Measurements from ENCODE around the gene OR5B3.
"Not testable (repeated sequence)": the region's sequence is repeated elsewhere in the genome, so short reads cannot be mapped to it uniquely, and the experiment has no call there.

OR5B3 gene

GRCh38 chr11:58429273-58429672 is 22.6 kb upstream of the OR5B3 start:
- Histone ChIP-seq H4K8ac (ENCODE audit: low read length) (no peak overlapping the region), H3K36me3 (ENCODE audit: control insufficient read depth in 1 of 2, insufficient read depth in 2 of 2, low read depth in 1 of 2, low read length in 2 of 2) (no peaks in the 10 kb centered on the region), H3K9ac (ENCODE audit: low read length) (no peak overlapping the region), H3K4me3 (ENCODE audit: insufficient read depth in 1 of 2, low read depth in 1 of 2, low read length in 2 of 2) (no peak overlapping the region), H3K4me2 (ENCODE audit: low read length, poor library complexity, severe bottlenecking) (no peak overlapping the region), H2AK5ac (ENCODE audit: low read length, severe bottlenecking) (no peak overlapping the region), H3K4ac (ENCODE audit: low read depth in 1 of 2, low read length in 2 of 2) (no peak overlapping the region), H2BK15ac (ENCODE audit: low read depth, poor library complexity, severe bottlenecking) (no peak overlapping the region), H3K4me1 (ENCODE audit: control insufficient read depth, insufficient read depth, low read depth, low read length) (no peaks in the 10 kb centered on the region), H3K79me1 (replicated peaks; ENCODE audit: low read length, poor library complexity, severe bottlenecking) (no peaks in the 10 kb centered on the region), H2BK5ac (ENCODE audit: low read depth, low read length, poor library complexity, severe bottlenecking) (no peak overlapping the region), H2BK12ac (ENCODE audit: low read length in 2 of 2) (no peak overlapping the region), H3K18ac (ENCODE audit: low read depth in 1 of 2, low read length in 2 of 2) (no peak overlapping the region), H3K27ac (ENCODE audit: low read length, poor library complexity, severe bottlenecking) (no peak overlapping the region), H4K91ac (ENCODE audit: low read length) (no peak overlapping the region), H2AFZ (ENCODE audit: low read depth, low read length) (no peak overlapping the region), H3K9me3 (ENCODE audit: control insufficient read depth, low read length) (peaks cover 14% of the 10 kb centered on the region), H3K27me3 (ENCODE audit: control insufficient read depth in 1 of 2, insufficient read depth in 1 of 2, low read length in 2 of 2) (no peaks in the 10 kb centered on the region), H3K23ac (ENCODE audit: low read length in 2 of 2) (no peak overlapping the region), H2BK120ac (ENCODE audit: low read depth, low read length) (no peak overlapping the region), H3K14ac (ENCODE audit: low read length in 2 of 2) (no peak overlapping the region)
- WGBS = 0% methylated on average over 1 of the region's 1 CpG
- DNase-seq = no peak

- Histone ChIP-seq H4K8ac (ENCODE audit: low read length) (no peak within 1 kb of the TSS), H4K91ac (ENCODE audit: low read length) (no peak within 1 kb of the TSS), H2BK15ac (ENCODE audit: low read depth, poor library complexity, severe bottlenecking) (no peak within 1 kb of the TSS), H2AFZ (ENCODE audit: low read depth, low read length) (no peak within 1 kb of the TSS), H3K27ac (ENCODE audit: low read length, poor library complexity, severe bottlenecking) (no peak within 1 kb of the TSS), H3K18ac (ENCODE audit: low read depth in 1 of 2, low read length in 2 of 2) (no peak within 1 kb of the TSS), H3K4me3 (ENCODE audit: insufficient read depth in 1 of 2, low read depth in 1 of 2, low read length in 2 of 2) (no peak within 1 kb of the TSS), H3K79me1 (replicated peaks; ENCODE audit: low read length, poor library complexity, severe bottlenecking) (no peaks in the 10 kb centered on the region), H2BK5ac (ENCODE audit: low read depth, low read length, poor library complexity, severe bottlenecking) (no peak within 1 kb of the TSS), H3K9me3 (ENCODE audit: control insufficient read depth, low read length) (peaks cover 14% of the 10 kb centered on the region), H3K4ac (ENCODE audit: low read depth in 1 of 2, low read length in 2 of 2) (no peak within 1 kb of the TSS), H3K9ac (ENCODE audit: low read length) (no peak within 1 kb of the TSS), H2BK12ac (ENCODE audit: low read length in 2 of 2) (no peak within 1 kb of the TSS), H3K36me3 (ENCODE audit: control insufficient read depth in 1 of 2, insufficient read depth in 2 of 2, low read depth in 1 of 2, low read length in 2 of 2) (no peaks in the 10 kb centered on the region), H2AK5ac (ENCODE audit: low read length, severe bottlenecking) (no peak within 1 kb of the TSS), H3K23ac (ENCODE audit: low read length in 2 of 2) (no peak within 1 kb of the TSS), H3K14ac (ENCODE audit: low read length in 2 of 2) (no peak within 1 kb of the TSS), H3K4me2 (ENCODE audit: low read length, poor library complexity, severe bottlenecking) (no peak within 1 kb of the TSS), H3K4me1 (ENCODE audit: control insufficient read depth, insufficient read depth, low read depth, low read length) (no peaks in the 10 kb centered on the region), H3K27me3 (ENCODE audit: control insufficient read depth in 1 of 2, insufficient read depth in 1 of 2, low read length in 2 of 2) (no peaks in the 10 kb centered on the region), H2BK120ac (ENCODE audit: low read depth, low read length) (no peak within 1 kb of the TSS)
- DNase-seq = no peak
- WGBS = 49% methylated on average over 3 of the region's 3 CpGs
These were observed 21.3 kb upstream of the OR5B3 start, which contains the start of gene OR5B2 for GRCh38 chr11:58428021-58428420. Gene OR5B2, minus strand, starts transcription at chr11:58428121. Its CDS starts 4,860 bp downstream, at chr11:58423261.

- not testable (repeated sequence) for H3K27ac ChIP-seq (ENCODE audit: low read length, poor library complexity, severe bottlenecking); H2BK15ac ChIP-seq (ENCODE audit: low read depth, poor library complexity, severe bottlenecking); DNase-seq; H3K18ac ChIP-seq (ENCODE audit: low read depth in 1 of 2, low read length in 2 of 2); H3K27me3 ChIP-seq (ENCODE audit: control insufficient read depth in 1 of 2, insufficient read depth in 1 of 2, low read length in 2 of 2); H3K4me1 ChIP-seq (ENCODE audit: control insufficient read depth, insufficient read depth, low read depth, low read length); H3K14ac ChIP-seq (ENCODE audit: low read length in 2 of 2); H3K9ac ChIP-seq (ENCODE audit: low read length); H3K23ac ChIP-seq (ENCODE audit: low read length in 2 of 2); H2AK5ac ChIP-seq (ENCODE audit: low read length, severe bottlenecking); H3K36me3 ChIP-seq (ENCODE audit: control insufficient read depth in 1 of 2, insufficient read depth in 2 of 2, low read depth in 1 of 2, low read length in 2 of 2); H2BK5ac ChIP-seq (ENCODE audit: low read depth, low read length, poor library complexity, severe bottlenecking); H2BK12ac ChIP-seq (ENCODE audit: low read length in 2 of 2); H2BK120ac ChIP-seq (ENCODE audit: low read depth, low read length); H3K79me1 ChIP-seq (replicated peaks; ENCODE audit: low read length, poor library complexity, severe bottlenecking); H3K4ac ChIP-seq (ENCODE audit: low read depth in 1 of 2, low read length in 2 of 2); H2AFZ ChIP-seq (ENCODE audit: low read depth, low read length); H3K4me3 ChIP-seq (ENCODE audit: insufficient read depth in 1 of 2, low read depth in 1 of 2, low read length in 2 of 2); H3K4me2 ChIP-seq (ENCODE audit: low read length, poor library complexity, severe bottlenecking); H4K91ac ChIP-seq (ENCODE audit: low read length); H4K8ac ChIP-seq (ENCODE audit: low read length)
- no CpG with 5 or more reads among the region's 2 CpGs for WGBS
- peaks cover 36% of the 10 kb centered on the region for H3K9me3 ChIP-seq (ENCODE audit: control insufficient read depth, low read length)
These were observed 7.1 kb downstream of the OR5B3 start for GRCh38 chr11:58399622-58400021.

- H3K18ac ChIP-seq (ENCODE audit: low read depth in 1 of 2, low read length in 2 of 2) = no peak overlapping the region
- H3K4ac ChIP-seq (ENCODE audit: low read depth in 1 of 2, low read length in 2 of 2) = no peak overlapping the region
- H2AK5ac ChIP-seq (ENCODE audit: low read length, severe bottlenecking) = no peak overlapping the region
- no peaks in the 10 kb centered on the region for H3K36me3 ChIP-seq (ENCODE audit: control insufficient read depth in 1 of 2, insufficient read depth in 2 of 2, low read depth in 1 of 2, low read length in 2 of 2)
- H2BK5ac ChIP-seq (ENCODE audit: low read depth, low read length, poor library complexity, severe bottlenecking) = no peak overlapping the region
- H2BK12ac ChIP-seq (ENCODE audit: low read length in 2 of 2) = no peak overlapping the region
- H3K4me3 ChIP-seq (ENCODE audit: insufficient read depth in 1 of 2, low read depth in 1 of 2, low read length in 2 of 2) = peak overlapping the region in 1 of 2 experiments; percentile 31
- H4K91ac ChIP-seq (ENCODE audit: low read length) = no peak overlapping the region
- H2AFZ ChIP-seq (ENCODE audit: low read depth, low read length) = no peak overlapping the region
- no peak for DNase-seq
- no peaks in the 10 kb centered on the region for H3K79me1 ChIP-seq (replicated peaks; ENCODE audit: low read length, poor library complexity, severe bottlenecking)
- no peaks in the 10 kb centered on the region for H3K4me1 ChIP-seq (ENCODE audit: control insufficient read depth, insufficient read depth, low read depth, low read length)
- no peak overlapping the region for H3K14ac ChIP-seq (ENCODE audit: low read length in 2 of 2)
- H3K23ac ChIP-seq (ENCODE audit: low read length in 2 of 2) = no peak overlapping the region
- H3K27ac ChIP-seq (ENCODE audit: low read length, poor library complexity, severe bottlenecking) = no peak overlapping the region
- H3K4me2 ChIP-seq (ENCODE audit: low read length, poor library complexity, severe bottlenecking) = no peak overlapping the region
- H3K9me3 ChIP-seq (ENCODE audit: control insufficient read depth, low read length) = peaks cover 27% of the 10 kb centered on the region
- no peak overlapping the region for H2BK120ac ChIP-seq (ENCODE audit: low read depth, low read length)
- H3K9ac ChIP-seq (ENCODE audit: low read length) = no peak overlapping the region
- no peaks in the 10 kb centered on the region for H3K27me3 ChIP-seq (ENCODE audit: control insufficient read depth in 1 of 2, insufficient read depth in 1 of 2, low read length in 2 of 2)
- no peak overlapping the region for H4K8ac ChIP-seq (ENCODE audit: low read length)
- 60% methylated on average over 1 of the region's 2 CpGs for WGBS
- no peak overlapping the region for H2BK15ac ChIP-seq (ENCODE audit: low read depth, poor library complexity, severe bottlenecking)
These were observed 11.1 kb downstream of the OR5B3 start for GRCh38 chr11:58395581-58395980.
